ENCODE measurements around the gene CYP2C19.
"Not testable (repeated sequence)": the region's sequence is repeated elsewhere in the genome, so short reads cannot be mapped to it uniquely, and the experiment has no call there.

Gene CYP2C19

GRCh38 chr10:94889123-94889522 lies 126.6 kb downstream of the CYP2C19 start:
- DNase-seq, result no peak

- DNase-seq, result no peak
These were observed 128.0 kb downstream of the CYP2C19 start for GRCh38 chr10:94890264-94891022.

- DNase-seq, result not testable (repeated sequence)
These were observed 135.9 kb downstream of the CYP2C19 start for GRCh38 chr10:94898414-94898813.

GRCh38 chr10:94902080-94902479 lies 139.6 kb downstream of the CYP2C19 start:
- DNase-seq, result no peak

GRCh38 chr10:94902570-94902969 lies 140.1 kb downstream of the CYP2C19 start:
- DNase-seq, result no peak
